IMR-90 (cell line): Measurements from ENCODE around the gene THSD7B. TPM values are rescaled to one million over a fixed set of nuclear protein-coding genes. Genes with fewer than 3 reads are reported as not detected.

Experiments
- ATAC-seq: fragments of 200-7000 bp; cut with Tn5 transposase; 2 replicates; pipeline ENCODE4 v1.9.1; 2020; ENCODE audit warnings: low read depth, mild to moderate bottlenecking, moderate library complexity
- BruUV-seq: library from RNA; stranded (reverse); fragments of 400-500 nt; replicated peaks from 2 replicates; lab custom pipeline; 2021; lab: Mats Ljungman, UMichigan
- CTCF ChIA-PET: fragments of 300-600 bp; formaldehyde crosslinking; extraction: SDS; loops from one replicate; lab custom pipeline; 2021; ENCODE audit warnings: antibody characterized with exemption; lab: Yijun Ruan, JAX
- POLR2A ChIA-PET: fragments of 300-600 bp; sonication (Branson Sonifier 250); formaldehyde crosslinking; loops from one replicate; lab custom pipeline; 2022; ENCODE audit warnings: antibody characterized with exemption; ENCODE audit not compliant: unreplicated experiment; lab: Charles Lee
- DNase-seq: peaks from one replicate; pipeline ENCODE4 v3.0.0; 2013
- H2AFZ ChIP-seq: replicated peaks from 2 replicates; pipeline ENCODE3; 2013; ENCODE audit warnings: low read length, mild to moderate bottlenecking; ENCODE audit not compliant: poor library complexity
- H2AK5ac ChIP-seq: 2 replicates; pipeline ENCODE4 v1.6.1; 2013; ENCODE audit warnings: low read depth, low read length, inconsistent platforms
- H2AK9ac ChIP-seq: replicated peaks from 2 replicates; pipeline ENCODE3; 2013; ENCODE audit warnings: mild to moderate bottlenecking, low read depth, low read length, moderate library complexity; ENCODE audit not compliant: poor library complexity
- H2BK120ac ChIP-seq: 2 replicates; pipeline ENCODE4 v1.6.1; 2013; ENCODE audit warnings: low read depth, low read length, inconsistent platforms
- H2BK15ac ChIP-seq: 3 replicates; pipeline ENCODE4 v1.6.1; 2013; ENCODE audit warnings: low read depth, low read length, inconsistent platforms
- H2BK20ac ChIP-seq: 2 replicates; pipeline ENCODE4 v1.6.1; 2013; ENCODE audit warnings: low read depth, mild to moderate bottlenecking, inconsistent platforms, low read length, moderate library complexity
- H2BK5ac ChIP-seq: 2 replicates; pipeline ENCODE4 v1.6.1; 2013; ENCODE audit warnings: mild to moderate bottlenecking, low read depth, low read length, inconsistent platforms; ENCODE audit not compliant: poor library complexity, severe bottlenecking
- H3K14ac ChIP-seq: replicated peaks from 2 replicates; pipeline ENCODE4 v1.6.1; 2013; ENCODE audit warnings: low read depth, low read length, inconsistent platforms
- H3K18ac ChIP-seq: 2 replicates; pipeline ENCODE4 v1.6.1; 2013; ENCODE audit warnings: low read depth, low read length, control low read depth
- H3K23ac ChIP-seq: 2 replicates; pipeline ENCODE4 v1.6.1; 2013; ENCODE audit warnings: low read depth, low read length, inconsistent platforms
- H3K27ac ChIP-seq: 2 replicates; pipeline ENCODE4 v1.5.1; 2013; ENCODE audit warnings: mild to moderate bottlenecking, control low read depth, low read length; ENCODE audit not compliant: insufficient read depth
- H3K27me3 ChIP-seq: 2 replicates; pipeline ENCODE4 v1.6.1; 2013; ENCODE audit warnings: low read length; ENCODE audit not compliant: control insufficient read depth, insufficient read depth
- H3K36me3 ChIP-seq: 2 replicates; pipeline ENCODE4 v1.6.1; 2013; ENCODE audit warnings: low read length, mixed read lengths; ENCODE audit not compliant: control insufficient read depth, insufficient read depth
- H3K4ac ChIP-seq: 2 replicates; pipeline ENCODE4 v1.6.1; 2013; ENCODE audit warnings: low read depth, low read length, inconsistent platforms
- H3K4me1 ChIP-seq: 2 replicates; pipeline ENCODE4 v1.6.1; 2013; ENCODE audit warnings: low read length, mixed read lengths; ENCODE audit not compliant: control insufficient read depth, insufficient read depth
- H3K4me2 ChIP-seq: 2 replicates; pipeline ENCODE4 v1.6.1; 2013; ENCODE audit warnings: low read depth, mild to moderate bottlenecking, control low read depth, low read length, moderate library complexity
- H3K4me3 ChIP-seq: 2 replicates; pipeline ENCODE4 v1.5.1; 2013; ENCODE audit warnings: low read depth, mild to moderate bottlenecking, control low read depth, low read length, moderate library complexity; ENCODE audit not compliant: insufficient read depth
- H3K56ac ChIP-seq: 2 replicates; pipeline ENCODE4 v1.6.1; 2013; ENCODE audit warnings: low read length, inconsistent platforms; ENCODE audit not compliant: insufficient read depth; ENCODE audit errors: extremely low read depth
- H3K79me1 ChIP-seq, 2 experiments: 2 replicates each; pipeline ENCODE4 v1.6.1; 2013; ENCODE audit warnings: low read length in 2 of 2, inconsistent platforms in 1 of 2, low read depth in 1 of 2
- H3K9ac ChIP-seq: 2 replicates; pipeline ENCODE4 v1.6.1; 2013; ENCODE audit warnings: low read depth, low read length, control low read depth
- H3K9me1 ChIP-seq: 2 replicates; pipeline ENCODE4 v1.6.1; 2013; ENCODE audit warnings: low read length, inconsistent platforms; ENCODE audit not compliant: insufficient read depth
- H3K9me3 ChIP-seq: 2 replicates; pipeline ENCODE4 v1.6.1; 2013; ENCODE audit warnings: low read length; ENCODE audit not compliant: control insufficient read depth, insufficient read depth
- H4K20me1 ChIP-seq: 2 replicates; pipeline ENCODE4 v1.6.1; 2013; ENCODE audit warnings: low read length, inconsistent platforms; ENCODE audit not compliant: insufficient read depth
- H4K5ac ChIP-seq: 2 replicates; pipeline ENCODE4 v1.6.1; 2013; ENCODE audit warnings: mild to moderate bottlenecking, low read depth, low read length, control low read depth
- H4K8ac ChIP-seq, 2 experiments: 2 replicates each; pipeline ENCODE4 v1.6.1; 2013; ENCODE audit warnings: low read depth in 2 of 2, low read length in 2 of 2, control low read depth in 1 of 2, inconsistent platforms in 1 of 2
- H4K91ac ChIP-seq: 2 replicates; pipeline ENCODE4 v1.6.1; 2013; ENCODE audit warnings: low read depth, low read length, inconsistent platforms; ENCODE audit not compliant: insufficient read depth
- BHLHE40 ChIP-seq: fragments of 150-350 bp; IDR thresholded peaks from 2 replicates; pipeline ENCODE4 v1.6.1; 2016; ENCODE audit warnings: mild to moderate bottlenecking, low read depth, low read length
- CEBPB ChIP-seq: IDR thresholded peaks from 2 replicates; pipeline ENCODE4 v1.6.1; 2012; ENCODE audit warnings: low read depth, low read length, improper control_type of control experiment
- CHD1 ChIP-seq: IDR thresholded peaks from 2 replicates; pipeline ENCODE4 v1.6.1; 2012; ENCODE audit warnings: low read depth, low read length, improper control_type of control experiment
- ELK1 ChIP-seq: fragments of 150-350 bp; IDR thresholded peaks from 2 replicates; pipeline ENCODE4 v1.6.1; 2016; ENCODE audit warnings: low read depth, mild to moderate bottlenecking, low read length, moderate library complexity, borderline replicate concordance
- FOS ChIP-seq: fragments of 150-350 bp; IDR thresholded peaks from 2 replicates; pipeline ENCODE4 v1.6.1; 2016; ENCODE audit warnings: low read depth, low read length
- MAFK ChIP-seq: IDR thresholded peaks from 2 replicates; pipeline ENCODE4 v1.6.1; 2012; ENCODE audit warnings: low read depth, low read length, improper control_type of control experiment
- MAZ ChIP-seq: IDR thresholded peaks from 2 replicates; pipeline ENCODE4 v1.6.1; 2012; ENCODE audit warnings: low read depth, mild to moderate bottlenecking, low read length, improper control_type of control experiment, moderate library complexity, borderline replicate concordance
- MXI1 ChIP-seq: IDR thresholded peaks from 2 replicates; pipeline ENCODE4 v1.6.1; 2012; ENCODE audit warnings: low read depth, mild to moderate bottlenecking, low read length, moderate library complexity, borderline replicate concordance
- NFE2L2 ChIP-seq: fragments of 150-350 bp; IDR thresholded peaks from 2 replicates; pipeline ENCODE4 v1.6.1; 2016; ENCODE audit warnings: low read depth, mild to moderate bottlenecking, low read length
- POLR2A ChIP-seq: IDR thresholded peaks from 2 replicates; pipeline ENCODE4 v1.6.1; 2012; ENCODE audit warnings: mild to moderate bottlenecking, low read depth, low read length
- RAD21 ChIP-seq: IDR thresholded peaks from 2 replicates; pipeline ENCODE4 v1.6.1; 2012; ENCODE audit warnings: low read length, improper control_type of control experiment
- RCOR1 ChIP-seq: IDR thresholded peaks from 2 replicates; pipeline ENCODE4 v1.6.1; 2012; ENCODE audit warnings: mild to moderate bottlenecking, low read length, improper control_type of control experiment; ENCODE audit not compliant: insufficient replicate concordance
- SMC3 ChIP-seq: fragments of 150-350 bp; IDR thresholded peaks from 2 replicates; pipeline ENCODE4 v1.6.1; 2016; ENCODE audit warnings: low read depth, mild to moderate bottlenecking, antibody characterized with exemption, low read length, moderate library complexity
- USF2 ChIP-seq: fragments of 150-350 bp; IDR thresholded peaks from 2 replicates; pipeline ENCODE4 v1.6.1; 2017; ENCODE audit warnings: mild to moderate bottlenecking, antibody characterized with exemption, low read length, low read depth
- WGBS, 2 experiments: methylation state at CpG; one replicate each; pipeline versions ENCODE4 v1.1.5 to v1.1.7; 2013; ENCODE audit warnings: missing lambda C conversion rate in 2 of 2; ENCODE audit not compliant: insufficient read length in 1 of 2; ENCODE audit errors: extremely low coverage in 2 of 2; 5-methylcytosine and 5-hydroxymethylcytosine counted together
- dilution Hi-C: fragments of 300-500 bp; cut with HindIII; formaldehyde crosslinking; loops from one replicate; pipeline ENCODE4 v1.14.3; 2018; ENCODE audit warnings: low sequenced_read_pairs; ENCODE audit not compliant: unreplicated experiment
- in situ Hi-C: fragments of 300-500 bp; cut with MboI; formaldehyde crosslinking; loops from 3 replicates; pipeline ENCODE4 v1.14.3; 2019; ENCODE audit warnings: low sequenced_read_pairs, inconsistent platforms, mixed read lengths
- intact Hi-C: fragments of 100-400 bp; cut with micrococcal nuclease; formaldehyde crosslinking; loops from 2 replicates; pipeline ENCODE4 v1.10.0; 2022
- polyA plus RNA-seq, 3 experiments: library from polyadenylated mRNA; depleted of rRNA; stranded (reverse); fragments of >200 nt; gene quantifications; 2 replicates each; pipeline ENCODE4 v1.2.3, GENCODE V29; 2012; ENCODE audit warnings: low replicate concordance in 1 of 3
- total RNA-seq: library from RNA; depleted of rRNA; stranded (reverse); fragments of >200 nt; gene quantifications from 2 replicates; pipeline ENCODE4 v1.2.3, GENCODE V29; 2012
- TF ChIP-seq, protein P1 (sequence below): conservative IDR thresholded peaks from 2 replicates; pipeline ENCODE4 v1.5.1; 2012; ENCODE audit warnings: mild to moderate bottlenecking, low read depth, low read length, improper control_type of control experiment

The THSD7B gene
- total and polyA plus RNA-seq, 2 of the 4 experiments (the other 2 are of a cell fraction), result not detected

DNA sequence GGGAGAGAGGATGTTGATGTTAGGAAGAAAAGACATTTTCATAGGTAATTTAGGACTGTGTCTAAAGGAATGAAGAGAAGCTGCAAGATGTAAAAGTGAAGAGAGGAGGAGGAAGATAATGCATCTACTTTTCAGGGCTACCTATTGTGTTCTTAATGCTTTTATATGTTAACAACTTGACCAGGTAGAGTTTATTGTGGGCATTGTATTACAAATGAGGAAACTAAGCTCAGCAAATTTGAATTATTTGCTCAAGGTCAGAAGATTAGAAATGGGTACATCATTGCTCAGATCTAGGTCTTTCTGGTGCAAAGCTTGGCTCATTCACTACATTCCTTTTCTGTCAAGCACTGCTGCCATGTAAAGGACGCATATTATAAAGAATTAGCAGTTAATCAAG lies 441.7 kb downstream of the THSD7B start:
- dilution Hi-C loops, result no loop called here

More for the DNA sequence above, 441.7 kb downstream of the THSD7B start:
- CTCF ChIA-PET, result no interaction called here
- no peaks in the 10 kb centered on the region for H3K27me3 ChIP-seq
- no peak for TF ChIP-seq USF2
- no peak for TF ChIP-seq SMC3
- no peak for TF ChIP-seq FOS
- no peak for TF ChIP-seq MXI1
- TF ChIP-seq, protein P1, sequence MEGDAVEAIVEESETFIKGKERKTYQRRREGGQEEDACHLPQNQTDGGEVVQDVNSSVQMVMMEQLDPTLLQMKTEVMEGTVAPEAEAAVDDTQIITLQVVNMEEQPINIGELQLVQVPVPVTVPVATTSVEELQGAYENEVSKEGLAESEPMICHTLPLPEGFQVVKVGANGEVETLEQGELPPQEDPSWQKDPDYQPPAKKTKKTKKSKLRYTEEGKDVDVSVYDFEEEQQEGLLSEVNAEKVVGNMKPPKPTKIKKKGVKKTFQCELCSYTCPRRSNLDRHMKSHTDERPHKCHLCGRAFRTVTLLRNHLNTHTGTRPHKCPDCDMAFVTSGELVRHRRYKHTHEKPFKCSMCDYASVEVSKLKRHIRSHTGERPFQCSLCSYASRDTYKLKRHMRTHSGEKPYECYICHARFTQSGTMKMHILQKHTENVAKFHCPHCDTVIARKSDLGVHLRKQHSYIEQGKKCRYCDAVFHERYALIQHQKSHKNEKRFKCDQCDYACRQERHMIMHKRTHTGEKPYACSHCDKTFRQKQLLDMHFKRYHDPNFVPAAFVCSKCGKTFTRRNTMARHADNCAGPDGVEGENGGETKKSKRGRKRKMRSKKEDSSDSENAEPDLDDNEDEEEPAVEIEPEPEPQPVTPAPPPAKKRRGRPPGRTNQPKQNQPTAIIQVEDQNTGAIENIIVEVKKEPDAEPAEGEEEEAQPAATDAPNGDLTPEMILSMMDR, result no peak
- TF ChIP-seq CEBPB, result no peak
- no peak for TF ChIP-seq MAFK
- TF ChIP-seq ELK1, result no peak
- TF ChIP-seq NFE2L2, result no peak
- TF ChIP-seq MAZ, result no peak
- no peak for TF ChIP-seq BHLHE40
- no peak for TF ChIP-seq RCOR1
- no peak for TF ChIP-seq CHD1
- no peak for TF ChIP-seq RAD21
- TF ChIP-seq POLR2A, result no peak
- no peak overlapping the region for H3K4ac ChIP-seq
- no peak overlapping the region for H3K18ac ChIP-seq
- H4K5ac ChIP-seq, result no peak overlapping the region
- in situ Hi-C loops, result no loop called here
- H4K91ac ChIP-seq, result no peak overlapping the region
- no CpG with 5 or more reads among the region's 1 CpG for WGBS, 2 experiments
- no peaks in the 10 kb centered on the region for H3K36me3 ChIP-seq
- H3K79me1 ChIP-seq, result no peaks in the 10 kb centered on the region
- no peak overlapping the region for H3K9ac ChIP-seq
- no peak overlapping the region for H2AK5ac ChIP-seq
- no peak overlapping the region for H2BK20ac ChIP-seq
- H2BK5ac ChIP-seq, result no peak overlapping the region
- no peak overlapping the region for H3K14ac ChIP-seq
- H2AFZ ChIP-seq, result no peak overlapping the region
- no peak overlapping the region for H3K27ac ChIP-seq
- no peak for DNase-seq
- no peaks in the 10 kb centered on the region for H3K9me1 ChIP-seq
- peaks cover 3% of the 10 kb centered on the region for H3K9me3 ChIP-seq
- no TSS peak for BruUV-seq
- H2BK120ac ChIP-seq, result no peak overlapping the region
- no peak overlapping the region for H3K4me3 ChIP-seq
- H3K23ac ChIP-seq, result no peak overlapping the region
- no peak overlapping the region for H4K8ac ChIP-seq
- no peaks in the 10 kb centered on the region for H3K4me1 ChIP-seq
- no peak overlapping the region for H3K4me2 ChIP-seq
- H4K20me1 ChIP-seq, result no peaks in the 10 kb centered on the region
- no peak overlapping the region for H3K56ac ChIP-seq
- POLR2A ChIA-PET, result no interaction called here
- H2BK15ac ChIP-seq, result no peak overlapping the region
- no peak overlapping the region for H2AK9ac ChIP-seq
- intact Hi-C loops, result no loop called here
- ATAC-seq, result no peak
